GM20000 (cell line): Measurements from ENCODE around the gene PXDN.

Experiments used
- DNase-seq: peaks from one replicate; pipeline ENCODE4 v3.0.0; 2012; ENCODE audit warnings: low spot score
- CTCF ChIP-seq: IDR thresholded peaks from 2 replicates; pipeline ENCODE4 v1.5.1; 2012; ENCODE audit warnings: mild to moderate bottlenecking, control low read depth; ENCODE audit errors: extremely low read depth, missing control alignments

PXDN gene

DNA sequence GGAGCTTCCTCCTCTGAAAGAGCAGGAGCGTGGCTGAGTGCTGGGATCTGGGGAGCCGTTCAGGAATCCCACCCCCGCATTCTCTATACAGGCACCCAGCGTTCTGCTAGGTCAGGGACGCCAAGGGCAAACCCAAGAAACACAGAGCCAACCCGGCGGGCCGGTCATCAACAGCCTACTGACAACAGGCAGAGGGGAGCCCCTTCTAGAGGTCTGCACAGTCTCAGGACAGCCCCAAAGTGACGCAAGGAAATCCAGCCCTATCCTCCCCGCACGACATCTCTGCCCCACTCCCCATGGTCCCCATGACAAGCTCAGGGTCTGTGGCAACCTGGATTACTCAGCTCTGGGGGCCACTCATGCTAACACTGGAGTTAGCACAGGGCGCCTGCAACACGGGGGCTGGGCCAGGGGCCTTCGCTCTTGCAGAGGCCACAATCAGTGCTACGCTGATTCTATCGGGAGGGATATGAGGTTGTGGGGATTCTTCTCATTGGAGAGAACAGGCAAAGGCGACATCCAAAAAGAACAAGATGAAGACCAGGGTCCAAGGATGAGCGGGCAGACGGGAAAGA, 81.6 kb downstream of the PXDN start:
- no peak for DNase-seq
- TF ChIP-seq CTCF: no peak

- DNase-seq: no peak
- TF ChIP-seq CTCF: no peak
Measured at GRCh38 chr2:1661891-1662605, 82.3 kb downstream of the PXDN start.

DNA sequence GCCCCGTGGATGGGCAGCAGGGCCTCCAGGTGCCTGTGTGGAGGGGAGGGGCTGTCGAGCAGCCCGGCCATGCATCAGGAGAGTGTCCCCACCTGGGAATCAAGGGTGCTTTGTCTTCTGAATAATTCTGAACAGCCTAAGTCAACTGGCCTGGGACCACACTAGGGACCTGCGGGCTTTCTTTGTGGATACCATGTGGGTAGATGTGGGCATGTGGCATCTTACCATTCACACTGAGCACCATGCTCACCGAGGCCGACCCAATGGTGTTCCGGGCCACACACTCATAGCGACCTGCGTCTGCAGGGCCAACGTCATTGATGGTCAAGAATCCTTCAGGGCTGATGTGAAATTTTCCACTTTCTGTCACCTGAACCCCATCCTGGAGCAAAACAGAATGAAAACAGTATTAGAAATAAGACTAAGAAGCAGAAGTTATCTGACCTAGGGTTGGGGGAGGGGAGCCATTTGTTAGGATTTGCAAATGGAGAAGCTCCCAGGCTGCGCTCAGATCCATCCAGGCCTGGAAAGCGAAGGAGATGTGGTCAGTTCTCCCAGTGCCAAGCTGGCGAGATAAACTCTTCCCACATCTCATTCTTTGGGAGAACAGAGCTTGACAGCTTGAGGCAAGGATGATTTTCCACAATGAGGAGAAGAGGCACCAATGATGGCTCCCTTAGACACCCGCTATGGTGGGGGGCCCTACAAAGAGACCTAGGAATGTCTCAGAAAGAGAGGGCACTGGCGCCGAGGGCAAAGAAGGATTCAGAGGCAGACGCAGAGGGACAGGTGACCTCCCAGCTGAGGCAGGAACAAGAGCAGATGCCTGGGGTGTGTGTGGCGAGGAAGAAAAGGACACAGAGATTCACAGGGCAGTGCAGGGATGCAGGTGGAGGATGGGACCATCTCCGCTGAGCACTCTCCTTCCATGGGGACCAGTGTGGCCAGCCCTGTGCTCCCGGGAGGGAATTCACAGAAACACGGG, 83.4 kb downstream of the PXDN start:
- no peak for DNase-seq
- TF ChIP-seq CTCF: no peak

- DNase-seq: no peak
Measured at GRCh38 chr2:1659951-1660565, 84.3 kb downstream of the PXDN start.

GRCh38 chr2:1658394-1659151, 85.7 kb downstream of the PXDN start:
- no peak for TF ChIP-seq CTCF
- no peak for DNase-seq

More at GRCh38 chr2:1659951-1660565, 84.3 kb downstream of the PXDN start:
- no peak for TF ChIP-seq CTCF

- no peak for TF ChIP-seq CTCF
- no peak for DNase-seq
Measured at GRCh38 chr2:1656961-1657841, 87.1 kb downstream of the PXDN start.
